Uterus (tissue), 4 donors: Measurements from ENCODE around the gene CHMP1A. TPM values are rescaled to one million over a fixed set of nuclear protein-coding genes. Genes with fewer than 3 reads are reported as not detected.
"Not testable (repeated sequence)": the region's sequence is repeated elsewhere in the genome, so short reads cannot be mapped to it uniquely, and the experiment has no call there.

Experiments
- DNase-seq, 2 donors: peaks; one replicate each; pipeline ENCODE4 v3.0.0-alpha.2; 2019 to 2020
- H3K27ac ChIP-seq, 2 donors: fragments of 200-600 bp; sonication (generic); 1 replicate in 1 of 2; 2 replicates in 1 of 2; pipeline ENCODE4 v1.5.1; 2016 to 2018
- H3K27me3 ChIP-seq, 2 donors: fragments of 200-600 bp; sonication (generic); one replicate each; pipeline ENCODE4 v1.5.1; 2018 to 2019; ENCODE audit warnings: control low read depth in 1 of 2
- H3K36me3 ChIP-seq, 2 donors: fragments of 200-600 bp; sonication (generic); one replicate each; pipeline ENCODE4 v1.5.1; 2019; ENCODE audit warnings: control low read depth in 1 of 2
- H3K4me1 ChIP-seq, 2 donors: fragments of 200-600 bp; sonication (generic); one replicate each; pipeline ENCODE4 v1.5.1; 2018 to 2019; ENCODE audit warnings: control low read depth in 1 of 2
- H3K4me3 ChIP-seq, 2 donors: fragments of 200-600 bp; sonication (generic); 1 replicate in 1 of 2; 2 replicates in 1 of 2; pipeline ENCODE4 v1.5.1; 2018 to 2019; ENCODE audit warnings: mild to moderate bottlenecking in 1 of 2
- H3K9me3 ChIP-seq, 2 donors: fragments of 200-600 bp; sonication (generic); one replicate each; pipeline ENCODE4 v1.5.1; 2019; ENCODE audit warnings: control low read depth in 1 of 2
- POLR2A ChIP-seq, 2 donors: fragments of 450-650 bp; IDR thresholded peaks; one replicate each; pipeline ENCODE4 v1.6.1; 2016; ENCODE audit warnings: antibody characterized with exemption in 2 of 2, mild to moderate bottlenecking in 1 of 2, moderate library complexity in 1 of 2
- intact Hi-C: fragments of 100-400 bp; cut with DNase I; formaldehyde crosslinking; loops from one replicate; pipeline ENCODE4 v1.15.1; 2023; ENCODE audit warnings: low total_unique reads
- total RNA-seq, 4 donors: library from RNA; depleted of rRNA in 3 of 4; stranded (reverse); fragments of >200 nt in 3 of 4; gene quantifications; one replicate each; pipeline versions ENCODE4 v1.1.0 to v1.2.4, GENCODE V29; 2014 to 2023
- TF ChIP-seq, protein P1 (sequence below), 4 experiments: fragments of 200-600 bp in 2 of 4; fragments of 450-650 bp in 2 of 4; sonication (generic) in 2 of 4; IDR thresholded peaks; one replicate each; pipeline ENCODE4 v1.5.1; 2016 to 2019; ENCODE audit warnings: antibody characterized with exemption in 4 of 4, mild to moderate bottlenecking in 2 of 4, moderate library complexity in 1 of 4
- donor health status: DM: yes; HTN: yes; CAD: no.

The CHMP1A gene
- total RNA-seq, 4 donors from 2014 or later: 26.9 to 84.3 (median 58.7) TPM

DNA sequence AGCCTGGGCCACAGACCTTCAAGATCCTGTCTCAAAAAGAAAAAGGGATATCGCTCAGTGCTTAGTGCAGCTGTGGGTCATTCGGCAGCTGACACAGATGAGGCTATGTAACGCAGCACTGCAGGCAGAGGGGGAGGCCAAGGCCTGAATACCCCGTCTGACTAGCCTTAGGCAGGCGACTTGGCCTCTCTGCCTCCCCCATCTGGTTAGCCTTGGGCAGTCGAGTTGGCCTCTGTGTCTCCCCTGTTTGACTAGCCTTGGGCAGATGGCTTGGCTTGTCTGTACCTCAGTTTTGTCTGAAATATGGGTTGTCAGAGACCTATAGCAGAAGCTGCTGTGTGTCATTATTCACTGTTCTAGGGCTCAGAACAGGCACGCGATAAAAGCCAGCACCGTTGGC is 10.1 kb upstream of the CHMP1A start:
- TF ChIP-seq, protein P1, sequence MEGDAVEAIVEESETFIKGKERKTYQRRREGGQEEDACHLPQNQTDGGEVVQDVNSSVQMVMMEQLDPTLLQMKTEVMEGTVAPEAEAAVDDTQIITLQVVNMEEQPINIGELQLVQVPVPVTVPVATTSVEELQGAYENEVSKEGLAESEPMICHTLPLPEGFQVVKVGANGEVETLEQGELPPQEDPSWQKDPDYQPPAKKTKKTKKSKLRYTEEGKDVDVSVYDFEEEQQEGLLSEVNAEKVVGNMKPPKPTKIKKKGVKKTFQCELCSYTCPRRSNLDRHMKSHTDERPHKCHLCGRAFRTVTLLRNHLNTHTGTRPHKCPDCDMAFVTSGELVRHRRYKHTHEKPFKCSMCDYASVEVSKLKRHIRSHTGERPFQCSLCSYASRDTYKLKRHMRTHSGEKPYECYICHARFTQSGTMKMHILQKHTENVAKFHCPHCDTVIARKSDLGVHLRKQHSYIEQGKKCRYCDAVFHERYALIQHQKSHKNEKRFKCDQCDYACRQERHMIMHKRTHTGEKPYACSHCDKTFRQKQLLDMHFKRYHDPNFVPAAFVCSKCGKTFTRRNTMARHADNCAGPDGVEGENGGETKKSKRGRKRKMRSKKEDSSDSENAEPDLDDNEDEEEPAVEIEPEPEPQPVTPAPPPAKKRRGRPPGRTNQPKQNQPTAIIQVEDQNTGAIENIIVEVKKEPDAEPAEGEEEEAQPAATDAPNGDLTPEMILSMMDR (IDR thresholded peaks at IDR 0.05): no peak
- no peak for TF ChIP-seq POLR2A (IDR thresholded peaks at IDR 0.05)
- DNase-seq: no peak
- Histone ChIP-seq H3K36me3 (no peaks in the 10 kb centered on the region), H3K27ac (no peak overlapping the region), H3K4me3 (no peak overlapping the region), H3K4me1 (no peaks in the 10 kb centered on the region), H3K27me3 (no peaks in the 10 kb centered on the region), H3K9me3 (no peaks in the 10 kb centered on the region)
- intact Hi-C loops: no loop called here

DNA sequence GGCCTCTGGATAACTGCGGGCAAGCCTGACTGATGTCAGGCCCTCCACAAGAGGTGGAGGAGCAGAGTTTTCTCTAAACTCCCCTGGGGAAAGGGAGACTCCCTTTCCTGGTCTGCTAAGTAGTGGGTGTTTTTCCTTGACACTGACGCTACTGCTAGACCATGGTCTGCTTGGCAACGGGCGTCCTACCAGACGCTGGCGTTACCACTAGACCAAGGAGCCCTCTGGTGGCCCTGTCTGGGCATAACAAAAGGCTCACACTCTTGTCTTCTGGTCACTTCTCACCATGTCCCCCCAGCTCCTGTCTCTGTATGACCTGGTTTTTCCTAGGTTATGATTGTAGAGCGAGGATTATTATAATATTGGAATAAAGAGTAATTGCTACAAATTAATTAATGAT is 9.5 kb upstream of the CHMP1A start:
- H3K4me3 ChIP-seq, H3K9me3 ChIP-seq, H3K27ac ChIP-seq, H3K27me3 ChIP-seq, DNase-seq, intact Hi-C loops, H3K36me3 ChIP-seq, H3K4me1 ChIP-seq: not testable (repeated sequence)
- TF ChIP-seq, protein P1 (IDR thresholded peaks at IDR 0.05): peak in 1 of 4 experiments; percentile 3

DNA sequence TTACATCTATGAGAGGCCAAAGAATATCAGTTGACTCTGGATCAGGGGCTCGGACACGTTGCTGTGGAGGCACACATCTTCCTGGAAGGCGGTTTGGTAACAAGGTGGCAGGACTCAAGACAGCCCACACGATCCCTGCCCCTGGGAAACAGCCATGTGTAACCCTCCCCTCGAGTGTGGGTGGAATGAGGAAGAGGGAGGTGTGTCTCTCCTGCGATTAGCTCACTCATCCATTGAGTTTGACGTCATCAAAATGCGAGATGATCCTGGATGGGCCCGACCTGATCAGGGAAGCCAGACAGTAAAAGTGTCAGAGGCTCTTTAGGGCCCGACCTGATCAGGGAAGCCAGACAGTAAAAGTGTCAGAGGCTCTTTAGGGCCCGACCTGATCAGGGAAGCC is 6.7 kb upstream of the CHMP1A start:
- H3K4me3 ChIP-seq, DNase-seq, H3K4me1 ChIP-seq, H3K9me3 ChIP-seq, H3K27me3 ChIP-seq, H3K27ac ChIP-seq, intact Hi-C loops, H3K36me3 ChIP-seq: not testable (repeated sequence)

DNA sequence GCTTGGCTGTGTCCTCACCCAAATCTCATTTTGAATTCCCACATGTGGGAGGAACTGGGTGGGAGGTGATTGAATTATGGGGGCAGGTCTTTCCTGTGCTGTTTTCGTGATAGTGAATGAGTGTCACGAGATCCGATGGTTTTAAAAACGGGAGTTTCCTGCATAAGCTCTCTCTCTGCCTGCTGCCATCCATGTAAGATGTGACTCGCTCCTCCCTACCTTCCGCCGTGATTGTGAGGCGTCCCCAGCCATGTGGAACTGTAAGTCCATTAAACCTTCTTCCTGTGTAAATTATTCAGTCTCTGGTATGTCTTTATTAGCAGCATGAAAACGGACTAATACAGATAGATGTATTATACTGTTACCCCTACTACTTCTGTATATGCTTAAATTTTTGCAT is 3.7 kb upstream of the CHMP1A start:
- Histone ChIP-seq H3K27me3 (no peaks in the 10 kb centered on the region), H3K27ac (no peak overlapping the region), H3K4me3 (no peak overlapping the region), H3K9me3 (no peaks in the 10 kb centered on the region), H3K4me1 (peaks cover 0 to 6% of the 10 kb centered on the region in 2 donors), H3K36me3 (no peaks in the 10 kb centered on the region)
- TF ChIP-seq, protein P1 (IDR thresholded peaks at IDR 0.05): no peak
- TF ChIP-seq POLR2A (IDR thresholded peaks at IDR 0.05): no peak
- no peak for DNase-seq
- intact Hi-C loops: no loop called here

DNA sequence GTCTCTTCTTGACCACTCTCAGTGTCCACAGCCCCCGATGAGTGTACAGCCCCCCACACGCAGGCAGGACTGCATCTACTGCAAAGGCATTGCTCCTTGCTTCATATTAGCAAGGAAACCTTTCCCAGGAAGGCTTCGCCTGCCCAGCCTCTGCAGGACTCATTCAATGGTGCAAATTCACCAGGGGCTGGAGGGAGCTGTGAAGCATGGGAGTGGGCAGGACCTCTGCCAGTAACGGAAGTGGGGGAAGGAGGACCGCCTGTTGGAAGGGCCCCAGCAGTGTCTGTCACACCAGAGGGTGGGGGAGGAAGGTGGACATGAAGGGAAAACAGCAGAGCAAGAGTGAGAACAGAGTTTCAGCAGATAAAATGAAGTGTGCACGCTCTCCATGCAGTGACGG is 2.6 kb upstream of the CHMP1A start:
- no peak for TF ChIP-seq POLR2A (IDR thresholded peaks at IDR 0.05)
- TF ChIP-seq, protein P1 (IDR thresholded peaks at IDR 0.05): no peak
- DNase-seq: no peak
- intact Hi-C loops: no loop called here
- H3K27ac ChIP-seq: no peak overlapping the region
- no peaks in the 10 kb centered on the region for H3K36me3 ChIP-seq
- no peaks in the 10 kb centered on the region for H3K9me3 ChIP-seq
- no peaks in the 10 kb centered on the region for H3K27me3 ChIP-seq
- peaks cover 0 to 7% of the 10 kb centered on the region in 2 donors for H3K4me1 ChIP-seq
- no peak overlapping the region for H3K4me3 ChIP-seq

DNA sequence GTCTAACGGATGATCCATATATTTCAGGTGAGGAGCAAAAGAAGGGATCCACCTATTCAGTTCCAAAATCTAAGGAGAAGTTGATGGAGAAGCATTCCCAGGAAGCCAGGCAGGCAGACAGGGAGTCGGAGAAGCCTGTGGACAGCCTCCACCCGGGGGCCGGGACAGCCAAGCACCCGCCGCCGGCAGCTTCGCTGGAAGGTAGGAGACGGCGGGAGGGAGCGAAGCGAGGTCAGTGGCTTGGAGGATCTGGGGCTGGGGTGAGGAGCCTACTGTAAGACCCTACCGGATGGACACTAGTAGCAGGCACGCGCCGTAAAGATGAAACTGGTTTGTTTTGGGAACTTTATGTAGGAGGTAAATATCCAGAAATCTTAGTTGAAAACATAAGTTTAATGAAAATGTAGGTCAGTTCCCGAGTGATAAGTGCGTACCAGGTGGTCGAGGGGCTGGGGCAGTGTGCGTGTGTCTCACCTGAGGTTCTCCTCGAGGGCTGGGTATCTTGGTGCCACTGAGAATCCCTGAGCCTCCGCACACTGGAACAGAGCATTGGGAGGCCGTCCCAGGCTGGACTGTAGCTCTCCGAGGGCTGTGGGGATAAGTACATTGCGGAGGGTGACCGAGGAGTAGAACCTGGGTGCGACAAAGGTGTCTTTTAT is 842 bp upstream of the CHMP1A start:
- intact Hi-C loops: no loop called here
- Histone ChIP-seq H3K4me1 (peaks cover 0 to 7% of the 10 kb centered on the region in 2 donors), H3K4me3 (peak overlapping the region; percentile 64 to 84), H3K36me3 (no peaks in the 10 kb centered on the region), H3K27ac (peak overlapping the region; percentile 30 to 62), H3K27me3 (no peaks in the 10 kb centered on the region), H3K9me3 (no peaks in the 10 kb centered on the region)
- TF ChIP-seq POLR2A (IDR thresholded peaks at IDR 0.05): no peak
- TF ChIP-seq, protein P1 (IDR thresholded peaks at IDR 0.05): no peak
- no peak for DNase-seq
